OCI-LY7 (cell line): ENCODE data around the gene SEC11A. TPM values are rescaled to one million over a fixed set of nuclear protein-coding genes. Genes with fewer than 3 reads are reported as not detected.
"Not testable (repeated sequence)": the region's sequence is repeated elsewhere in the genome, so short reads cannot be mapped to it uniquely, and the experiment has no call there.

Source experiments
- BruUV-seq: library from RNA; stranded (reverse); fragments of 400-500 nt; replicated peaks from 2 replicates; lab custom pipeline; 2021; lab: Mats Ljungman, UMichigan
- CTCF ChIA-PET: fragments of 300-600 bp; sonication (Branson Sonifier 250); formaldehyde crosslinking; loops from one replicate; lab custom pipeline; 2022; ENCODE audit warnings: antibody characterized with exemption; ENCODE audit not compliant: unreplicated experiment; lab: Charles Lee
- POLR2A ChIA-PET: fragments of 300-600 bp; sonication (Branson Sonifier 250); formaldehyde crosslinking; loops from one replicate; lab custom pipeline; 2022; ENCODE audit warnings: antibody characterized with exemption; lab: Charles Lee
- DNase-seq: peaks from one replicate; pipeline ENCODE4 v3.0.0-alpha.2; 2015; ENCODE audit warnings: low spot score
- H2AFZ ChIP-seq: fragments of 200-600 bp; sonication (generic), shearing (Covaris generic); 2 replicates; pipeline ENCODE4 v1.6.1; 2014; ENCODE audit warnings: mild to moderate bottlenecking, antibody characterized with exemption, low read length, moderate library complexity
- H3K27ac ChIP-seq: fragments of 200-600 bp; sonication (generic); 2 replicates; pipeline ENCODE4 v1.5.1; 2014; ENCODE audit warnings: mixed run types, low read depth, mild to moderate bottlenecking, moderate library complexity, low read length, inconsistent platforms; ENCODE audit not compliant: poor library complexity, severe bottlenecking
- H3K36me3 ChIP-seq: fragments of 200-600 bp; sonication (generic); 2 replicates; pipeline ENCODE4 v1.6.1; 2014; ENCODE audit warnings: mild to moderate bottlenecking, antibody characterized with exemption, low read length, moderate library complexity, mixed read lengths; ENCODE audit not compliant: insufficient read depth
- H3K4me1 ChIP-seq: fragments of 200-600 bp; sonication (generic); 2 replicates; pipeline ENCODE4 v1.5.1; 2014; ENCODE audit warnings: mild to moderate bottlenecking, low read length; ENCODE audit not compliant: insufficient read depth, poor library complexity, severe bottlenecking
- H3K4me2 ChIP-seq: fragments of 200-600 bp; sonication (generic); 2 replicates; pipeline ENCODE4 v1.6.1; 2014; ENCODE audit warnings: mild to moderate bottlenecking, low read length
- H3K4me3 ChIP-seq: fragments of 200-600 bp; sonication (generic); 2 replicates; pipeline ENCODE4 v1.5.1; 2014; ENCODE audit warnings: mild to moderate bottlenecking, low read depth, low read length; ENCODE audit not compliant: poor library complexity, severe bottlenecking
- H3K79me2 ChIP-seq: fragments of 200-600 bp; sonication (generic); 2 replicates; pipeline ENCODE4 v1.6.1; 2016; ENCODE audit warnings: low read depth, mild to moderate bottlenecking, low read length, moderate library complexity, mixed read lengths; ENCODE audit not compliant: insufficient read depth
- H3K9me2 ChIP-seq: fragments of 200-600 bp; sonication (generic); 2 replicates; pipeline ENCODE4 v1.6.1; 2016; ENCODE audit warnings: mild to moderate bottlenecking, low read length, mixed read lengths; ENCODE audit not compliant: insufficient read depth
- H3K9me3 ChIP-seq: fragments of 200-600 bp; sonication (generic); 2 replicates; pipeline ENCODE4 v1.6.1; 2014; ENCODE audit warnings: mild to moderate bottlenecking, mixed run types, low read length, mixed read lengths
- H4K20me1 ChIP-seq: fragments of 200-600 bp; sonication (generic); 2 replicates; pipeline ENCODE4 v1.6.1; 2014; ENCODE audit warnings: mild to moderate bottlenecking, antibody characterized with exemption, low read length, moderate library complexity, mixed read lengths; ENCODE audit not compliant: insufficient read depth
- CTCF ChIP-seq: fragments of 200-600 bp; sonication (generic); conservative IDR thresholded peaks from 2 replicates; pipeline ENCODE4 v1.5.1; 2014; ENCODE audit warnings: mild to moderate bottlenecking, antibody characterized with exemption, low read length, moderate library complexity, mixed read lengths
- EZH2phosphoT487 ChIP-seq: fragments of 200-600 bp; sonication (generic); IDR thresholded peaks from 2 replicates; pipeline ENCODE4 v1.6.1; 2018; ENCODE audit warnings: low read depth, borderline replicate concordance, mild to moderate bottlenecking, mixed run types, antibody characterized with exemption, low read length, moderate library complexity, mixed read lengths
- intact Hi-C: fragments of 100-400 bp; cut with micrococcal nuclease; formaldehyde crosslinking; loops from one replicate; pipeline ENCODE4 v1.10.0; 2022; ENCODE audit not compliant: unreplicated experiment
- total RNA-seq, 2 experiments: library from RNA; depleted of rRNA in 1 of 2; stranded (reverse); fragments of >200 nt in 1 of 2; shearing (Covaris generic) in 1 of 2; gene quantifications; 2 replicates each; pipeline ENCODE4 v1.2.3, GENCODE V29; 2014 to 2022

SEC11A gene
- total RNA-seq, 2 experiments from 2014 or later: 41.4 to 93.6 TPM

GRCh38 chr15:84641871-84642270 lies 74.1 kb downstream of the SEC11A start:
- H3K9me3 ChIP-seq, H3K4me3 ChIP-seq, intact Hi-C loops, H3K9me2 ChIP-seq, H3K4me2 ChIP-seq, H3K27ac ChIP-seq, DNase-seq, H3K79me2 ChIP-seq, H2AFZ ChIP-seq, CTCF ChIA-PET, BruUV-seq, H4K20me1 ChIP-seq: not testable (repeated sequence)
- Histone ChIP-seq H3K4me1 (peaks cover 20% of the 10 kb centered on the region), H3K36me3 (peaks cover 87% of the 10 kb centered on the region)
- POLR2A ChIA-PET: interaction anchor here (0.9 kb wide), 1 partner anchor 9 kb away, joined by 3 read pairs; no protein-coding TSS in a partner anchor

DNA sequence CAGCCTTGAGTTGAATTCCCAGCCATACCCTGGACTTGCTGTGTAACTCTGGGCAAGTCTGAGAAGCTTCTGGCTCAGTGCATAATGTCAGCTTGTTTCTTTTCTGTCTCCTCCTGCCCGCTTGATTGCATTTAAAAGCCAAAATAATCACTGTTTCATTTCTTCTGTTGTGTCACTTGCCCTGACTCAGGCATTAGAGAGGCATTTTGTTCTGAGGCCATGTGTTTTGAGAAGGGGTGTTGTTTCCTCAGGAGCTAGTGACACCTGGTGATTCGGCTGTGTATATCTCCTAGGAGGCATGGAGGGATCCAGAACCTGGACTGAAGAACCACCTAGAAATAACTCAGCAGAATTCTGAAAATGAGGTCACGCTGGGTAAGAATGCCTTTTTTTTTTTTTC lies 77.8 kb downstream of the SEC11A start:
- Histone ChIP-seq H3K27ac (peak overlapping the region; percentile 22), H3K4me3 (no peak overlapping the region), H3K9me3 (no peaks in the 10 kb centered on the region), H2AFZ (no peak overlapping the region), H3K4me2 (no peak overlapping the region), H3K9me2 (no peaks in the 10 kb centered on the region), H3K4me1 (peaks cover 33% of the 10 kb centered on the region), H3K79me2 (peaks cover 7% of the 10 kb centered on the region; the same call in 1 of the 2 replicates), H4K20me1 (peaks cover 14% of the 10 kb centered on the region; the same call in 1 of the 2 replicates), H3K36me3 (peaks cover 74% of the 10 kb centered on the region)
- no peak for TF ChIP-seq EZH2phosphoT487
- peak; percentile 67 for TF ChIP-seq CTCF
- peak; percentile 52 for DNase-seq
- ChIA-PET CTCF (interaction anchor here (0.9 to 1.6 kb wide), 2 partner anchors 39 to 67 kb away, joined by 3 read pairs; no protein-coding TSS in a partner anchor), POLR2A (interaction anchor here (0.6 to 0.9 kb wide), 2 partner anchors 9 to 136 kb away, joined by 3 to 4 read pairs; no protein-coding TSS in a partner anchor)
- intact Hi-C loops: no loop called here
- BruUV-seq: no TSS peak

- Histone ChIP-seq H2AFZ (no peak overlapping the region; the same call in 1 of the 2 replicates), H3K36me3 (peaks cover 36% of the 10 kb centered on the region; the same call in 1 of the 2 replicates), H3K9me2 (no peaks in the 10 kb centered on the region), H3K4me2 (peak overlapping the region; percentile 95), H3K4me3 (peak overlapping the region; percentile 76), H3K4me1 (peaks cover 40% of the 10 kb centered on the region), H3K79me2 (peaks cover 22% of the 10 kb centered on the region; the same call in 1 of the 2 replicates), H3K9me3 (no peaks in the 10 kb centered on the region), H4K20me1 (peaks cover 14% of the 10 kb centered on the region; the same call in 1 of the 2 replicates), H3K27ac (no peak overlapping the region)
- no TSS peak for BruUV-seq
- intact Hi-C loops: no loop called here
- ChIA-PET CTCF (interaction anchor here (1.0 kb wide), 1 partner anchor 33 kb away, joined by 4 read pairs; no protein-coding TSS in a partner anchor), POLR2A (no interaction called here)
- no peak for DNase-seq
- no peak for TF ChIP-seq EZH2phosphoT487
- no peak for TF ChIP-seq CTCF
Observed at GRCh38 chr15:84634228-84634837, 81.6 kb downstream of the SEC11A start.
